Naive thymus-derived CD8-positive, alpha-beta T cell (primary cell): ENCODE results near the gene YBX2. TPM values are rescaled to one million over a fixed set of nuclear protein-coding genes. Genes with fewer than 3 reads are reported as not detected.

Experiments
- ATAC-seq, 2 donors: fragments of 150-1000 bp; cut with Tn5 transposase in 1 of 2; sonication (Bioruptor Pico), chemical (Tn5 transposase) in 1 of 2; 1 replicate in 1 of 2; 2 replicates in 1 of 2; pipeline ENCODE4 v1.10.0; 2021; ENCODE audit warnings: mild to moderate bottlenecking in 2 of 2, moderate library complexity in 2 of 2
- POLR2A ChIA-PET: fragments of 350-600 bp; sonication (Branson Sonifier 250); formaldehyde crosslinking; loops from one replicate; lab custom pipeline; 2021; ENCODE audit warnings: antibody characterized with exemption; lab: Charles Lee
- DNase-seq, 10 donors: peaks; one replicate each; pipeline versions ENCODE4 v3.0.0 to v3.0.0-alpha.2; 2020 to 2022
- H3K27ac Mint-ChIP-seq, 10 donors: one replicate each; pipeline ENCODE4 v1.8.0; 2020 to 2022; ENCODE audit warnings: mild to moderate bottlenecking in 10 of 10, mixed read lengths in 10 of 10, moderate library complexity in 4 of 10, inconsistent platforms in 1 of 10
- H3K27me3 Mint-ChIP-seq, 5 donors: one replicate each; pipeline ENCODE4 v1.8.0; 2021 to 2022; ENCODE audit warnings: mixed read lengths in 5 of 5
- H3K36me3 Mint-ChIP-seq, 3 donors: one replicate each; pipeline ENCODE4 v1.8.0; 2020 to 2022; ENCODE audit warnings: mixed read lengths in 3 of 3, mild to moderate bottlenecking in 2 of 3, inconsistent platforms in 1 of 3
- H3K4me1 Mint-ChIP-seq, 4 donors: one replicate each; pipeline ENCODE4 v1.8.0; 2021 to 2022; ENCODE audit warnings: mixed read lengths in 4 of 4
- H3K4me3 Mint-ChIP-seq, 10 donors: one replicate each; pipeline ENCODE4 v1.8.0; 2020 to 2022; ENCODE audit warnings: mild to moderate bottlenecking in 10 of 10, mixed read lengths in 10 of 10, moderate library complexity in 6 of 10, inconsistent platforms in 1 of 10
- H3K9me3 Mint-ChIP-seq, 9 donors: one replicate each; pipeline ENCODE4 v1.8.0; 2020 to 2022; ENCODE audit warnings: mixed read lengths in 9 of 9, mild to moderate bottlenecking in 3 of 9, inconsistent platforms in 1 of 9, moderate library complexity in 1 of 9
- polyA plus RNA-seq, 3 donors: library from polyadenylated mRNA; unstranded; fragments of 300-500 nt; fragmentation: Illumina TruSeq; gene quantifications; one replicate each; pipeline ENCODE4 v1.2.3, GENCODE V29; 2021
- total RNA-seq, 8 experiments: library from RNA in 2 of 8; stranded (reverse) in 2 of 8; gene quantifications; one replicate each; pipeline ENCODE4 v1.2.3 and lab custom pipeline; 2021 to 2026

Gene YBX2
- total and polyA plus RNA-seq, 5 experiments from 2014 or later: 0.66 to 1.2 TPM; not detected in 3

- DNase-seq (no peak), ATAC-seq (no peak)
- H3K27ac Mint-ChIP-seq: peak overlapping the region in 9 of 10 donors; percentile 48 to 98 (median 95)
- H3K4me3 Mint-ChIP-seq: peak overlapping the region; percentile 18 to 98 (median 94)
- peaks cover 35 to 65% (median 53%) of the 10 kb centered on the region in 4 donors for H3K4me1 Mint-ChIP-seq
- POLR2A ChIA-PET: interaction anchor here (0.6 to 10.5 kb wide), 13 partner anchors 9 to 216 kb away, joined by 3 to 168 read pairs (median 7); partner anchors contain the start of genes EIF5A, GPS2, POLR2A and ZBTB4
- peaks cover 0 to 9% (median 0%) of the 10 kb centered on the region in 3 donors for H3K36me3 Mint-ChIP-seq
- H3K9me3 Mint-ChIP-seq: no peaks in the 10 kb centered on the region
- H3K27me3 Mint-ChIP-seq: peaks cover 0 to 2% (median 0%) of the 10 kb centered on the region in 5 donors
Measured at GRCh38 chr17:7330638-7331015, 36.2 kb upstream of the YBX2 start.

GRCh38 chr17:7329997-7330637 is 35.7 kb upstream of the YBX2 start:
- Mint-ChIP-seq H3K27ac (peak overlapping the region; percentile 94 to 98 (median 98)), H3K36me3 (peaks cover 0 to 13% (median 0%) of the 10 kb centered on the region in 3 donors), H3K27me3 (peaks cover 0 to 2% (median 0%) of the 10 kb centered on the region in 5 donors), H3K4me1 (peaks cover 30 to 60% (median 48%) of the 10 kb centered on the region in 4 donors), H3K4me3 (peak overlapping the region; percentile 90 to 98 (median 96)), H3K9me3 (no peaks in the 10 kb centered on the region)
- ATAC-seq: peak; percentile 73 to 74
- DNase-seq: peak in 9 of 10 donors; percentile 62 to 89 (median 75)
- POLR2A ChIA-PET: interaction anchor here (0.5 to 10.5 kb wide), 30 partner anchors 7 to 357 kb away, joined by 3 to 168 read pairs (median 4); partner anchors contain the start of genes DVL2, EIF5A, GABARAP and GPS2

- H3K27ac Mint-ChIP-seq: peak overlapping the region; percentile 94 to 98 (median 98)
- peaks cover 30 to 53% (median 43%) of the 10 kb centered on the region in 4 donors for H3K4me1 Mint-ChIP-seq
- DNase-seq (peak; percentile 89 to 99 (median 95)), ATAC-seq (peak; percentile 58 to 64)
- H3K36me3 Mint-ChIP-seq: peaks cover 0 to 14% (median 0%) of the 10 kb centered on the region in 3 donors
- POLR2A ChIA-PET: interaction anchor here (0.5 to 10.5 kb wide), 29 partner anchors 8 to 358 kb away, joined by 3 to 168 read pairs (median 4); partner anchors contain the start of genes DVL2, EIF5A, GABARAP and GPS2
- peak overlapping the region; percentile 90 to 98 (median 96) for H3K4me3 Mint-ChIP-seq
- H3K27me3 Mint-ChIP-seq: peaks cover 0 to 2% (median 0%) of the 10 kb centered on the region in 5 donors
- no peaks in the 10 kb centered on the region for H3K9me3 Mint-ChIP-seq
Measured at GRCh38 chr17:7329374-7329996, 35.0 kb upstream of the YBX2 start.

- H3K27me3 Mint-ChIP-seq: peaks cover 0 to 2% (median 0%) of the 10 kb centered on the region in 5 donors
- H3K4me3 Mint-ChIP-seq: peak within 1 kb of the TSS; percentile 90 to 98 (median 96)
- H3K27ac Mint-ChIP-seq: peak within 1 kb of the TSS; percentile 94 to 98 (median 98)
- DNase-seq: peak in 1 of 10 donors; percentile 68
- POLR2A ChIA-PET: interaction anchor here (0.6 to 10.5 kb wide), 16 partner anchors 8 to 359 kb away, joined by 3 to 168 read pairs (median 7); partner anchors contain the start of genes EIF5A, GABARAP, GPS2 and MPDU1
- peaks cover 0 to 17% (median 0%) of the 10 kb centered on the region in 3 donors for H3K36me3 Mint-ChIP-seq
- ATAC-seq: peak; percentile 26 to 54
- H3K9me3 Mint-ChIP-seq: no peaks in the 10 kb centered on the region
- H3K4me1 Mint-ChIP-seq: peaks cover 33 to 55% (median 47%) of the 10 kb centered on the region in 4 donors
Measured at GRCh38 chr17:7328840-7329373, 34.5 kb upstream of the YBX2 start, which contains the start of gene NEURL4. Gene NEURL4 (minus strand): TSS chr17:7329335. CDS start chr17:7329312, 23 bp downstream.

- peak overlapping the region; percentile 84 to 95 (median 94) for H3K27ac Mint-ChIP-seq
- POLR2A ChIA-PET: interaction anchor here (2.4 to 10.5 kb wide), 3 partner anchors 16 to 56 kb away, joined by 15 to 168 read pairs (median 45); partner anchors contain the start of genes EIF5A and GPS2
- peak overlapping the region; percentile 75 to 98 (median 89) for H3K4me3 Mint-ChIP-seq
- peaks cover 0 to 20% (median 0%) of the 10 kb centered on the region in 3 donors for H3K36me3 Mint-ChIP-seq
- H3K27me3 Mint-ChIP-seq: peaks cover 0 to 2% (median 0%) of the 10 kb centered on the region in 5 donors
- no peak for DNase-seq
- no peaks in the 10 kb centered on the region for H3K9me3 Mint-ChIP-seq
- H3K4me1 Mint-ChIP-seq: peaks cover 29 to 52% (median 42%) of the 10 kb centered on the region in 4 donors
- ATAC-seq: no peak
Measured at GRCh38 chr17:7328009-7328408, 33.6 kb upstream of the YBX2 start.

GRCh38 chr17:7327501-7327900 is 33.1 kb upstream of the YBX2 start:
- peaks cover 0 to 22% (median 0%) of the 10 kb centered on the region in 3 donors for H3K36me3 Mint-ChIP-seq
- ATAC-seq (no peak), DNase-seq (peak in 1 of 10 donors; percentile 61)
- no peaks in the 10 kb centered on the region for H3K9me3 Mint-ChIP-seq
- POLR2A ChIA-PET: interaction anchor here (1.5 to 10.5 kb wide), 4 partner anchors 9 to 22 kb away, joined by 3 to 168 read pairs (median 48); partner anchors contain the start of genes ACAP1, EIF5A and GPS2
- H3K27me3 Mint-ChIP-seq: peaks cover 0 to 2% (median 0%) of the 10 kb centered on the region in 5 donors
- peak overlapping the region in 2 of 10 donors; percentile 33 to 94 for H3K27ac Mint-ChIP-seq
- H3K4me1 Mint-ChIP-seq: peaks cover 26 to 47% (median 37%) of the 10 kb centered on the region in 4 donors
- peak overlapping the region in 4 of 10 donors; percentile 10 to 90 (median 52) for H3K4me3 Mint-ChIP-seq

GRCh38 chr17:7327056-7327455 is 32.6 kb upstream of the YBX2 start:
- no peak for DNase-seq
- no peak for ATAC-seq
- POLR2A ChIA-PET: interaction anchor here (1.5 to 10.5 kb wide), 3 partner anchors 9 to 17 kb away, joined by 3 to 168 read pairs (median 50); partner anchors contain the start of genes ACAP1, EIF5A and GPS2
- Mint-ChIP-seq H3K36me3 (peaks cover 0 to 27% (median 0%) of the 10 kb centered on the region in 3 donors), H3K4me1 (peaks cover 22 to 43% (median 33%) of the 10 kb centered on the region in 4 donors), H3K27ac (peak overlapping the region in 1 of 10 donors; percentile 47), H3K9me3 (no peaks in the 10 kb centered on the region), H3K4me3 (peak overlapping the region in 1 of 10 donors; percentile 10), H3K27me3 (peaks cover 0 to 2% (median 0%) of the 10 kb centered on the region in 5 donors)

- no peak overlapping the region for H3K4me3 Mint-ChIP-seq
- peak overlapping the region in 4 of 10 donors; percentile 49 to 63 (median 54) for H3K27ac Mint-ChIP-seq
Measured at GRCh38 chr17:7326186-7326585, 31.7 kb upstream of the YBX2 start.

GRCh38 chr17:7325031-7325528 is 30.6 kb upstream of the YBX2 start:
- H3K27me3 Mint-ChIP-seq: peaks cover 0 to 2% (median 0%) of the 10 kb centered on the region in 5 donors
- DNase-seq (no peak), ATAC-seq (no peak)
- peaks cover 22 to 37% (median 27%) of the 10 kb centered on the region in 4 donors for H3K4me1 Mint-ChIP-seq
- H3K4me3 Mint-ChIP-seq: peak overlapping the region in 1 of 10 donors; percentile 38
- peak overlapping the region in 2 of 10 donors; percentile 37 to 74 for H3K27ac Mint-ChIP-seq
- no peaks in the 10 kb centered on the region for H3K9me3 Mint-ChIP-seq
- POLR2A ChIA-PET: interaction anchor here (0.9 to 10.5 kb wide), 4 partner anchors 11 to 26 kb away, joined by 3 to 168 read pairs (median 33); partner anchors contain the start of genes ACAP1, EIF5A and GPS2
- H3K36me3 Mint-ChIP-seq: peaks cover 0 to 44% (median 0%) of the 10 kb centered on the region in 3 donors

More at GRCh38 chr17:7326186-7326585, 31.7 kb upstream of the YBX2 start:
- no peak for DNase-seq
- H3K27me3 Mint-ChIP-seq: peaks cover 0 to 2% (median 0%) of the 10 kb centered on the region in 5 donors
- POLR2A ChIA-PET: interaction anchor here (1.5 to 10.5 kb wide), 3 partner anchors 10 to 18 kb away, joined by 3 to 168 read pairs (median 50); partner anchors contain the start of genes ACAP1, EIF5A and GPS2
- ATAC-seq: no peak
- H3K36me3 Mint-ChIP-seq: peaks cover 0 to 35% (median 0%) of the 10 kb centered on the region in 3 donors
- no peaks in the 10 kb centered on the region for H3K9me3 Mint-ChIP-seq
- H3K4me1 Mint-ChIP-seq: peaks cover 26 to 42% (median 33%) of the 10 kb centered on the region in 4 donors

- ATAC-seq: no peak
- Mint-ChIP-seq H3K27me3 (peaks cover 0 to 2% (median 0%) of the 10 kb centered on the region in 5 donors), H3K27ac (peak overlapping the region in 1 of 10 donors; percentile 60), H3K9me3 (no peaks in the 10 kb centered on the region), H3K4me3 (no peak overlapping the region), H3K4me1 (peaks cover 17 to 33% (median 20%) of the 10 kb centered on the region in 4 donors), H3K36me3 (peaks cover 0 to 50% (median 0%) of the 10 kb centered on the region in 3 donors)
- DNase-seq: no peak
- POLR2A ChIA-PET: interaction anchor here (0.9 to 10.5 kb wide), 4 partner anchors 12 to 26 kb away, joined by 3 to 168 read pairs (median 33); partner anchors contain the start of genes ACAP1, EIF5A and GPS2
Measured at GRCh38 chr17:7324438-7324779, 30.0 kb upstream of the YBX2 start.
